T47D (cell line): Measurements from ENCODE around the gene CALML5.

Source experiments
- DNase-seq, 2 experiments: peaks; one replicate each; pipeline versions ENCODE4 v3.0.0 to v3.0.0-alpha.2; 2011 to 2012; ENCODE audit warnings: low read depth in 1 of 2, low spot score in 1 of 2
- JUND ChIP-seq: IDR thresholded peaks from 2 replicates; pipeline ENCODE4 v1.6.1; 2012; ENCODE audit warnings: low read depth
- in situ Hi-C: cut with HindIII; loops from 2 replicates; pipeline ENCODE4 v1.10.0; 2016; ENCODE audit warnings: low sequenced_read_pairs, low pct_unique_long_range_greater_than_20kb

Gene CALML5

DNA sequence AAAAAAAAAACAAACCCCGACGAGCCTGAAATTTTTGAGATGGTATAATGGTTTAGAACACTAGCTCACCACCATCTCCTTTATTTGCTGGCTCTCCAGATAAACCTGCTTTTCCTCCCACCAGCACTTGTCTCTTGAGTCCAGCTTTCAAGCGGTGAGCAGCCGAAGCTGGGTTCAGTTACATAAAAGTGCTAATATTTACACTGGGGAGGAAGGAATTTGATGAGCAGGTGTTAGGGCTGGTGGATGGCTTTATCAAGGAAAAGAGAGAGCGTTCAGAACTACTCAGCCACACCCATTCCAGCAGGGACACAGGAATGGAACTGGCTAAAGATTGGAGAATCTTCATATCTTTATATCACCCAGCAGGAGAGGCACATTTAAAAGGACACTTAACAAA is 18.8 kb upstream of the CALML5 start:
- no peak for TF ChIP-seq JUND
- in situ Hi-C loops: no loop called here
- DNase-seq: peak in 1 of 2 experiments; percentile 75

GRCh38 chr10:5517546-5517945 is 18.2 kb upstream of the CALML5 start:
- TF ChIP-seq JUND: no peak
- DNase-seq: no peak
- in situ Hi-C loops: no loop called here

DNA sequence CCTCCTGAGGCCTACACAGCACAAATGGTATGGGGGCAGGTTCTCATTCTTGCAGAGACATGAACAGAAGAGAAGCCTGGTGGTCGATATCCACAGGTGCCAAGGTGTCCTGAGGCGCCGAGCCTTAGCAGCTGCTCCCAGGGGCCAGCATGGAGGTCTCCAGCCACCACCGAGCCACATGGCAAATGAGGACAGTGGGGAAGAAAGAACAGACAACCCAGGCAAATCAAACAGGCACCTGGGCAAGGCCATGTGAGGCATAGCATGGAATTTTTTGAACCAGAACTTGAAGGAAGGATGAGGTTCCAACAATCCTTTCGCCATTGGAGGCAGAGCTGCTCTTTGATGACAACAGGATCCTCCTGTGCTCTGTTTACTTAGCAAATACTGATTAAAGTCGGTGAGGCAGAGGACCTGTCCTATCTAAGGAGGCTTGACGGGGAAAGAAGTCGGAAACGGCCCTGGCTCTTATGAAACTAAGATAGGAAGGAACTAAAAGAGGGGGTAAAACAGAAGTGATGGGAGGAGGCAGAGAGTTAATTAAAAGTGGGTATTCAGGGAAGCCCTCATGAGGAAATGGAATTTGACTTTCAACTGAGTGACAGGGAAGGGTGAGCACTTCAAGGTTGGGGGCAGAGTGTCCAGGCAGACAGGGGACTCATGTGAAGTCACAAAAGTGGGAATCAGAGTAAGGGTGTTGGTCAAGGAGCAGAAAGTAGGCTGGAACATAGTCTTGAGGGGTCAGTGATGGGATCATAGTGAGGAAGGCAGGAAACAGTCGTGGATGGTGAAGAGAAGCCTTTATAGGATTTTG is 16.8 kb upstream of the CALML5 start:
- TF ChIP-seq JUND: no peak
- in situ Hi-C loops: no loop called here
- DNase-seq: no peak

DNA sequence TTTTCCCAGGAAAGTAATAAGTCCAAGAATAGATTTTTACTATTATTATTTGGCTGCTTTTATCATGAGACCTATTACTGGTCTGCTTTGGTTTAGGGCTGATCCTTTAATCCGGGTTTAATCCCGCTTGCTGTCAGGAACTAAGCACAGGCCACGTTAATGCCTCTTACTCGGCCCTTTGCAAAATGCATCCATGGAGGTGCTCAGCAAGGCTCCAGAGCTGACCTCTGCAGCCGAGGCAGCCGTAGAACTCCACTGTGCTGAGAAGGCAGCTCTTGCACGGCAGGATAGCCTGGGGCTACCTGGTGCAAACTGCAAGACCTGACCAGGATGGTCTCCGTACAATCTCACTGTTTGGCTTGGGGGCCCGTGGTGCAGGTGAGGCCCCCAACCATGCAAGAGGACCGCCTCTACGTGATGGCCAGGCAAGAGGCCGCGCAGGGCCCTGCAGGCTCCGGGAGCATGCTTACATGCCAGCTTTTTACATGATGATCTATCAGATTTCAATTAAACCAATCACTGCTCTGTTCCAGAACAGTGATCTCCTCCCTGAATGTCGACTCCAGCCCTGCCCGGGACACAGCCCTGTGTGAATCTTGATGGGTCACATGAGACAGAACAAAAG is 15.0 kb upstream of the CALML5 start:
- in situ Hi-C loops: no loop called here
- DNase-seq: no peak
- TF ChIP-seq JUND: no peak

DNA sequence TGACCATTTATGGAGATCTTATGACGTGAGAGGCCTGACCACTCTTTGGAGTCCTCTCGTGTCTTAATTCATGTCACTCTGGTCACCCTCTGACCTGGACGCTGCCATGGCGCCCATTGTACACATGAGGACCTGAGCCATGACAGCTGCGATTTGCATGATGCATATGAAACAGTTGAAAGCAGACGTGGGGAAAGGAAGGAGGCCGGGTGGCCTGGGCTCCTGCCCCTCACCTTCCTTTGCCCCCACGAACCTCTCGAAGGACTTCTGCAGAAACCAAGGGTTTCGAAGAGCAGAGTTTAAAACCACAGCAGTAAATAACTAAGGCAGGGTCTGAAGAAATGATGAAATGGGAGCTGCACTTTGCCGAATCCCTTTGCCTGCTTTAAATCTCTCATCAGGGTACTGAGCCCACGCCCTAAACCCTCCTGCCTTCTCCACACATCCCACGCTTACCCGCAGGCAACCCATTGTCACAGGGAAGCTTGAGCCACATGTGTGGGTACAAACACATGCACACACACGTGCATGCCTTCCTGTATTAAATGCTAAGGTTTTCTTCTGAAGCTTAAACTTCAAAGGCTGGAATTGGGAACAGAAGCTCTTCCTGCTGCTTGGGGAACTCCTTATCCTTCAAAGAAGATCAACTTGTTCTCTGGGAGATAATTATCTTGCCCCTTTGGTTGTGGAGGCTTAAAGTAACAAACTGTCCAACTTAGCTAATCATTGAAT is 13.7 kb upstream of the CALML5 start:
- in situ Hi-C loops: no loop called here
- no peak for TF ChIP-seq JUND
- no peak for DNase-seq

GRCh38 chr10:5512331-5512730 is 13.0 kb upstream of the CALML5 start:
- DNase-seq: no peak
- TF ChIP-seq JUND: no peak
- in situ Hi-C loops: no loop called here

DNA sequence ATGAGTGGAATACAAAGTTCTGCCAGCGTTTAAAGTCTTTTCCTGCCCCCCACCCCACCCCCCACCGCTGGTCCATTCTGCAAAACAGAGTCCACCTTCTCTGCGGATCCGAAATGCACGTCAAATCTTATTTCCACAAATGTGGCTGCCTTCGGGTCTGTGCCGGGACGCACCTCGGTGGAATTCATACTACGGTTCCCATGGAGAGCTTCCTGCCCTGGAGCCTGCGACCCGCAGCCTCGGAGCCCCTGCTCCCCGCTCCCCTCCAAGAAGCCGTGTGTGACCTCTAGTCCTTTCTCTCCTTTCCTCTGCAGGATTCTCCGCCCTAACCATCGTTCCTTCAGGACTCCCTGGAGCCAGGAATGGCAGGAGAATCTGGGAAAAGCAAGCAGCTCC is 12.5 kb upstream of the CALML5 start:
- in situ Hi-C loops: no loop called here
- DNase-seq: no peak
- no peak for TF ChIP-seq JUND

- in situ Hi-C loops: no loop called here
- no peak for TF ChIP-seq JUND
- DNase-seq: no peak
These were observed 12.0 kb upstream of the CALML5 start for GRCh38 chr10:5511231-5511884.

DNA sequence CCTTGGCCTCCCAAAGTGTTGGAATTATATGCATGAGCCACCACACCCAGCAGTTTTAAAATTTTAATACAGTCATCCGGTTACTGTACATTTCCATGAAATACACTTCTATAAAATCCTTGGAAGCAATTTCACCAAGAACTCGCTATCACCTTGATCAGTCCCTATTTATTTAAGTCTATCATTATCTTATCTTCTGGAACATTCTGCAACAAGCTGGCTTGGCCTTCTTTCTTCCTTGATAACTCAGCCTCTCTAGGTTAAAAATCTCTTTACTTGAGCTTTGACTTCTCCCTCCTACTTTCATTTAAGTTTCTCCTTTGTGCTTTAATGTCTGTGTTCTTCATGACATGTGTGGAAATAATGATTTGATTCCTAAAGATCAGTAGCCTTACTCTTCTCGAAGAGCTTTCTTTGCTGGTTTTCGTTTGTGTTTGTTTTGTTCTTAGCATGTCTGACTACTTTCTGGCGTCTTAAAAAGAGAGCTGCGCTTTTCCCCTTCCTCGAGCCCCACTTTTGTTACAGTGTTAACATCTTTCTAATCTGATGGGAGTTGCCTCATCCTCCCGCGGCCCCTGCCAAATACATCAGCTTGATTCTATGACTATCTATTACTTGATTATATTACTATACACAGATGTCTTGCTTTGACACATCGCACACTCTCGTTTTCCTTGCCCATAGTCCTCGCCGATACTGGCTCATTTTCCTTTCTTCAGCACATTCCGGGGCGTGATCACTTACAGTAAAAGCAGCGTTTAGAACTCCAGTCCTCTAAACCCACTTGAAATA is 11.1 kb upstream of the CALML5 start:
- in situ Hi-C loops: no loop called here
- TF ChIP-seq JUND: no peak
- DNase-seq: no peak

- in situ Hi-C loops: no loop called here
- TF ChIP-seq JUND: no peak
- DNase-seq: no peak
These were observed 10.3 kb upstream of the CALML5 start for GRCh38 chr10:5509691-5510090.

GRCh38 chr10:5509236-5509635 is 9.9 kb upstream of the CALML5 start:
- no peak for TF ChIP-seq JUND
- DNase-seq: no peak
- in situ Hi-C loops: no loop called here

GRCh38 chr10:5508786-5509185 is 9.4 kb upstream of the CALML5 start:
- in situ Hi-C loops: no loop called here
- no peak for TF ChIP-seq JUND
- no peak for DNase-seq
